Erythroblast (primary cell): ENCODE measurements around the gene RASA3.

ENCODE experiments used
- DNase-seq, 2 experiments: peaks; one replicate each; lab custom pipeline; 2025; lab: John Stamatoyannopoulos, UW
- GATA1 ChIP-seq: IDR thresholded peaks from 2 replicates; pipeline ENCODE4 v1.6.1; 2011; ENCODE audit warnings: low read depth, mild to moderate bottlenecking, control low read depth, low read length, moderate library complexity
- POLR2A ChIP-seq: IDR thresholded peaks from 2 replicates; pipeline ENCODE4 v1.6.1; 2011; ENCODE audit warnings: mild to moderate bottlenecking, low read length

The RASA3 gene

GRCh38 chr13:113949546-113949945, 182.9 kb downstream of the RASA3 start:
- DNase-seq: no peak
- TF ChIP-seq POLR2A (no peak), GATA1 (no peak)

DNA sequence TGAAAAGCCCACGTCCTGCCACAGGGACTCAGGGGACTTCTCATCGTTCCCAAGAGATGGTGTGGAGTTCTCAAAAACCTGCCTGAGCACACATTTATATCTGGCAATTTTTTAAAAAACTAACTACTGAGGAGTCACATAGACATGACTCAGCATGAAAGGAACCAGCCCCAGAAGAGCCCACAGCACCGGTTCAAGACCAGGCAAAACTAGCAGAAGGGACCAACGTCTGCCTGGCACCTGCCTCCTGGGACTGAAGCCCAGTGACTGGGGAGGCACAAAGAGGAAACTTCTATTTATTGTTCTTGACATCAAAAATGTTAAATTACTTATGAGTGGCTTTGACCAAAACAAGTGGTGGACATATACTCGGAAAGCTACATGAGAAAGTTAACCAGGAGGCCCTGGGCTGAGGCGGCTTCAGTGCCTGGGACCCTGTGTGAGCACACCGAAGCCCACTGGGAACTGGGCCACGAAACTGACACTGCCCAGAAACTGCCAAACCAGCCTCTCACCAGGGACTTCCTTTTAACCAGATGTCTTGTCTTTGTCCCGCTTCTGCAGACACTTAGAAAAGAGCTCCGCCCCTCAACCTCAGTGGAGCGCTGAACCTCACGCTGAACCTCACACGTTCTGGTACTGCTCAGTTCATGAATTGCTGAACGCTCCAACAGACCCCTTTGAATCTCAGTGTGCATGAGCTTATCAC, 184.2 kb downstream of the RASA3 start:
- no peak for DNase-seq
- TF ChIP-seq GATA1 (no peak), POLR2A (no peak)

GRCh38 chr13:113947311-113948033, 185.0 kb downstream of the RASA3 start:
- DNase-seq: peak; percentile 31 to 39
- TF ChIP-seq POLR2A: no peak
- TF ChIP-seq GATA1: no peak

DNA sequence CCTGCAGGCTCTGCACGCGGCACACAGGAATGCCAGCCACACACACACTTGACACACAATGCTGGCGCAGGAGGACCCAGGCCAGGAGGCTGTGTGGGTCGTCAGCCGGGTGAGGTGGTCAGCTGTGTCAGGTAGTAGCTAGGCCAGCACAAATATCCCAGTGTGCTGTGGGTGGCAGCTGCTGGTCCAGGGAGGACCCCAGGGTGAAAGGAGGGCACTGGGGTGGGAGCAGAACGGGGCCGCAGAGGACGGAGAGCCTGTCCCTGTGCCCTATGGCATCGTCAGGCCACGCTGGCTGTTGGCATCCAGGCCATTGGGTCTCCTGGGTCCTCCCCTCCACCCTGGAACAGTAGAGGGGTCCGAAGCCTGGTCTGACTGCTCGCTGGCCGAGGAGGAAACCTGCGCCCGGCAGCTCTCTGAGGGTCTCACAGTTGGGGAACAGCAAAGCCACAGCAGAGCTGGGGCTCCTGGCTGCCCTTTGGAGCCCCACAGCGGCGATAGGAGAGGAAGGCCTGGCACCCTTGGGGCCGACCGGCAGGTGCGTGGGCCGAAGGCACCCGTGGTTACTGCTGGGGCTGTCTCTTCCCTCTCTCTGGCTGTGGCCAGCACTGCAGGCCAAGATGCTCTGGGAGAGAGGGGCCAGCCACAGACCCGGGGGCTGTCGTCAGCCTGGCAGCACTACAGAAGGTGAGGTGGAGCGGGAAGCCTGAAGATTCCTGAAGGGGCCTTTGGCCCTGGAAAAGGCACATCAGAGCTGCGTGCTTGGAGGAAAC, 185.8 kb downstream of the RASA3 start:
- DNase-seq: no peak
- TF ChIP-seq GATA1 (no peak), POLR2A (no peak)

DNA sequence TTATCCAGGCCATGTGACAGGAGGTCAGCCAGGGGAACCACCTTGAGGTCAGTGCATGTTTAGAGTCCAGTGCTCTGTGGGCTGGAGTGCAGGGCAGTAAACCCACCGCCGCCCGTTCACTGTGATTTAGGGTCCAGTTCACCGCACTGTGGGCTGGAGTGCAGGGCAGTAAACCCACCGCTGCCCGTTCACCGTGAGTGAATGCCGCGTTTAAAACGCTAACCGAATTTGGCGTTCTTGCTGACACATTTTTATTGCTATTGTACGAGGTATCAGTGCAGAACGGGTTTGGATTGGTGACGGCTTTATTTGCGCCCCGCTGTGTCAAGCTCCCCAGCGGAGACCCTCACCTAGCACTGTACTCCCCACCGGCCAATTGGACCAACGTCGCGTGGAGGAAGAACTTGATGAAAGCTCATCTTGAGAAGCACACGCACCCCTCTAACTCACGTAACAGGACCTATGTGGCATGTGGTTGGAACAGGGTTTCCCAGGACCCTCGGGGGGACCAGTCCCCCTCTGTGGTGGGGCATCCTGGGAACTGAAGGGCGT, 186.5 kb downstream of the RASA3 start:
- TF ChIP-seq GATA1 (no peak), POLR2A (no peak)
- DNase-seq: peak; percentile 13 to 24

- TF ChIP-seq GATA1 (no peak), POLR2A (no peak)
- peak in 1 of 2 experiments; percentile 22 for DNase-seq
These were observed 188.4 kb downstream of the RASA3 start for GRCh38 chr13:113943821-113944565.

GRCh38 chr13:113942591-113943103, 189.8 kb downstream of the RASA3 start:
- DNase-seq: no peak
- TF ChIP-seq GATA1 (no peak), POLR2A (no peak)

- no peak for DNase-seq
- TF ChIP-seq GATA1: no peak
- TF ChIP-seq POLR2A: no peak
These were observed 190.7 kb downstream of the RASA3 start for GRCh38 chr13:113941571-113942191.

DNA sequence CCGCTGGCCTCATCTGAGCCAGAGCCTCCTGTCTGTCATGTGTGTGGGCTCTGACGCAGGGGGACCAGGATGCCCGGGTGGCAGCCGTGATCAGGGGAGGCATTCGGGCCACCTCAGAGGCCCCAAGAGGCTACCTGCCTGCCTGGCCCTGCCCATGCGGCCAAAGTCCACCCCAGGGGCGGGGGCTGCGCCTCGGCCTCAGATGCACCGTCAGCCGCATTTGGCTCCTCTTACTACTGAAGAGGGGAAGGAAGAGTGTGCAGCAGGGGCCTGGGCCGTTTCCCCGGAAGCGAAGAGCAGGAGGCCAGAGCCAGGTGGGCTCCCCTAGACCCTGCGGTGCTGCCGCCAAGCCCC, 192.5 kb downstream of the RASA3 start:
- no peak for TF ChIP-seq GATA1
- TF ChIP-seq POLR2A: no peak
- DNase-seq: no peak

DNA sequence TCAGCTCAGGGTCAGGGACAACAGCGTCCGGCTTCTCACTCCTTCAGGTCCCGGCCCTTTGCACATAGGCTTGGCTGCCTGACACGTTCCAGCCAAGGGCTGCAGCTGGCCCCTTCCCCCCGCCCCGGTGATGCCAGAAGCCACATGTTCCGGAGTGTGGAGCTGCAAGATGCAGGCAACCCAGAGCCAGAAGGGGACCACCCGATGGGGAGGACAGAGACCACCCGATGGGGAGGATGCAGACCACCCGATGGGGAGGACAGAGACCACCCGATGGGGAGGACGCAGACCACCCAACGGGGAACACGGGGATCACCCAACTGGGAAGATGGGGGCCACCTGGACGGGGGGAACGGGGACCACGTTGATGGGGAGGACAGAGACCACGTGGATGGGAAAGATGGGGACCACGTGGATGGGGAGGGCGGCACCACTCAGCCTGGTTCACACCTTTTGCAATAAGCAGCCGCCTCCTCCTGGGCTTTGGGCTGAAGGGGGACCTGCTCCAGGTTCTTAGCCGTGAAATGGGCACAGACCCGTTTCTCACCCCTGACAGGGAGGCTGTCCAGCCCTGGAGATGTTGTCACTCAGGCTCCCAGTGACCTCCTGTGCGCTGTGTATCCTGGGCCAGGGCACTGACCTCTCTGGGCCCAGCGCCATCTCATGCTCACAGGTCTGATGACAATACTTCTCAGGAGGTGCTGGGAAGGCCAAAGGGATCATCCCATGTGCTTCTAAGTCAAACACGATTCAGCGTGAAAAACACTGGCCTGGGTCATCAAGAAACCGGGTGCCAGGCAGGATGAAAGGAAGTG, 193.1 kb downstream of the RASA3 start:
- TF ChIP-seq POLR2A (no peak), GATA1 (no peak)
- DNase-seq: no peak

GRCh38 chr13:113938716-113939115, 193.7 kb downstream of the RASA3 start:
- no peak for DNase-seq
- TF ChIP-seq POLR2A (no peak), GATA1 (no peak)

GRCh38 chr13:113938246-113938645, 194.2 kb downstream of the RASA3 start:
- no peak for DNase-seq
- TF ChIP-seq GATA1: no peak
- no peak for TF ChIP-seq POLR2A
